AG20443 (cell line): ENCODE measurements around the gene MPEG1.

Source experiments
- DNase-seq: peaks from one replicate; pipeline ENCODE4 v3.0.0; 2012; ENCODE audit warnings: low spot score, mixed read lengths

MPEG1 gene

GRCh38 chr11:59218893-59219292 lies 6.2 kb upstream of the MPEG1 start:
- DNase-seq, result no peak

GRCh38 chr11:59218319-59218718 lies 5.6 kb upstream of the MPEG1 start:
- DNase-seq, result no peak

GRCh38 chr11:59216641-59217564 lies 4.2 kb upstream of the MPEG1 start:
- DNase-seq, result peak; percentile 56

- no peak for DNase-seq
Measured at GRCh38 chr11:59214141-59214893, 1.6 kb upstream of the MPEG1 start.

GRCh38 chr11:59212222-59212621 lies 505 bp downstream of the MPEG1 start:
- no peak for DNase-seq

GRCh38 chr11:59208956-59209355 lies 3.8 kb downstream of the MPEG1 start:
- no peak for DNase-seq

GRCh38 chr11:59207988-59208451 lies 4.7 kb downstream of the MPEG1 start:
- DNase-seq, result peak; percentile 67

GRCh38 chr11:59206635-59207034 lies 6.1 kb downstream of the MPEG1 start:
- peak; percentile 54 for DNase-seq

- DNase-seq, result no peak
Measured at GRCh38 chr11:59205648-59206047, 7.1 kb downstream of the MPEG1 start.

- DNase-seq, result peak; percentile 45
Measured at GRCh38 chr11:59204746-59205145, 8.0 kb downstream of the MPEG1 start.

- no peak for DNase-seq
Measured at GRCh38 chr11:59201353-59201752, 11.4 kb downstream of the MPEG1 start.

GRCh38 chr11:59200423-59200746 lies 12.3 kb downstream of the MPEG1 start:
- DNase-seq, result no peak

GRCh38 chr11:59199546-59200422 lies 12.9 kb downstream of the MPEG1 start:
- DNase-seq, result no peak

GRCh38 chr11:59198726-59199125 lies 14.0 kb downstream of the MPEG1 start:
- no peak for DNase-seq

GRCh38 chr11:59197991-59198390 lies 14.7 kb downstream of the MPEG1 start:
- DNase-seq, result peak; percentile 79

- DNase-seq, result no peak
Measured at GRCh38 chr11:59196777-59197176, 15.9 kb downstream of the MPEG1 start.

GRCh38 chr11:59195586-59195985 lies 17.1 kb downstream of the MPEG1 start:
- DNase-seq, result no peak

- DNase-seq, result no peak
Measured at GRCh38 chr11:59193587-59194130, 19.1 kb downstream of the MPEG1 start.

GRCh38 chr11:59192446-59193020 lies 20.2 kb downstream of the MPEG1 start:
- no peak for DNase-seq

- no peak for DNase-seq
Measured at GRCh38 chr11:59191890-59192289, 20.8 kb downstream of the MPEG1 start.

- no peak for DNase-seq
Measured at GRCh38 chr11:59191095-59191494, 21.6 kb downstream of the MPEG1 start.

- DNase-seq, result no peak
Measured at GRCh38 chr11:59189986-59190385, 22.7 kb downstream of the MPEG1 start.
